HFF-Myc (cell line): Measurements from ENCODE around the gene G2E3.
"Not testable (repeated sequence)": the region's sequence is repeated elsewhere in the genome, so short reads cannot be mapped to it uniquely, and the experiment has no call there.

Experiments used
- DNase-seq: peaks from one replicate; pipeline ENCODE4 v3.0.0-alpha.2; 2011; ENCODE audit warnings: low read depth; ENCODE audit errors: extremely low read depth
- H3K4me3 ChIP-seq: replicated peaks from 2 replicates; pipeline ENCODE4 v1.5.1; 2011; ENCODE audit warnings: low read depth, mild to moderate bottlenecking, control low read depth, low read length
- TF ChIP-seq, protein P1 (sequence below): IDR thresholded peaks from 2 replicates; pipeline ENCODE4 v1.5.1; 2012; ENCODE audit warnings: mild to moderate bottlenecking, low read depth, low read length, control low read depth; ENCODE audit errors: missing control alignments

G2E3 gene

GRCh38 chr14:30630248-30630647 is 71.3 kb downstream of the G2E3 start:
- no peak for DNase-seq
- TF ChIP-seq, protein P1, sequence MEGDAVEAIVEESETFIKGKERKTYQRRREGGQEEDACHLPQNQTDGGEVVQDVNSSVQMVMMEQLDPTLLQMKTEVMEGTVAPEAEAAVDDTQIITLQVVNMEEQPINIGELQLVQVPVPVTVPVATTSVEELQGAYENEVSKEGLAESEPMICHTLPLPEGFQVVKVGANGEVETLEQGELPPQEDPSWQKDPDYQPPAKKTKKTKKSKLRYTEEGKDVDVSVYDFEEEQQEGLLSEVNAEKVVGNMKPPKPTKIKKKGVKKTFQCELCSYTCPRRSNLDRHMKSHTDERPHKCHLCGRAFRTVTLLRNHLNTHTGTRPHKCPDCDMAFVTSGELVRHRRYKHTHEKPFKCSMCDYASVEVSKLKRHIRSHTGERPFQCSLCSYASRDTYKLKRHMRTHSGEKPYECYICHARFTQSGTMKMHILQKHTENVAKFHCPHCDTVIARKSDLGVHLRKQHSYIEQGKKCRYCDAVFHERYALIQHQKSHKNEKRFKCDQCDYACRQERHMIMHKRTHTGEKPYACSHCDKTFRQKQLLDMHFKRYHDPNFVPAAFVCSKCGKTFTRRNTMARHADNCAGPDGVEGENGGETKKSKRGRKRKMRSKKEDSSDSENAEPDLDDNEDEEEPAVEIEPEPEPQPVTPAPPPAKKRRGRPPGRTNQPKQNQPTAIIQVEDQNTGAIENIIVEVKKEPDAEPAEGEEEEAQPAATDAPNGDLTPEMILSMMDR: no peak
- H3K4me3 ChIP-seq: no peak overlapping the region

DNA sequence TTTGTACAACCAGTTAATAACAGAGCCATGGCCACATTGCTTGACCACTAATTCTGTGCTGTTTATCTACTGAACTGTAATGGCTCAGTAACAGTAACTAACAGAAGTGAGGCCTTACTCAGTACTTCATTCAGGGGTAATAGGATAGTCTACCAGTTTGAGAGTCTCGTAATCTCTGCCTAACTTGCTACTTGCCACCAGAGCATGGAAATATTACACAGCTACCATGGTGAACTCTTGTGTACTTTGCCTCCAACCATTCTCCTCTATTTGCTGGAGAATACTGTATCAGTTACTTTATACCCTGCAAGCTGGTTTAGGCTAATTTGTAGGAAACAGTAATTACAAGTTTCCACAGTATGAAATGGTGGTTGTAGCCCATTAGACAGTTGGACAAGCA is 73.8 kb downstream of the G2E3 start:
- H3K4me3 ChIP-seq: no peak overlapping the region
- TF ChIP-seq, protein P1: no peak
- no peak for DNase-seq

DNA sequence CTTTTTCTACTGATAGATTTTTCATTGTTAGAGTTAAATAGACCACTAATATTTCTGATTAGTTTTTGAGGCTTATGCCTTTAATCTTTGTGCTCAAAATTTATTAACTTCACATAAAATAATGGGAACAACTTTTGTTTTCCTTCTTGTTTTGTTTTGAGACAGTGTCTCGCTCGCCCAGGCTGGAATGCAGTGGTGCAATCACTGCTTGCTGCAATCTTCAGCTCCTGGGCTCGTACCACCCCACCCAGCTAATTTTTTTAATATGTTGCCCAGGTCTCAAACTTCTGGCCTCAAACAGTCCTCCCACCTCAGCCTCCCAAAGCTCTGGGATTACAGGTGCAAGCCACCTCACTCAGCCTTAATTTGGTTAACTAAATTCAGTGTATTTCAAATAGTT is 80.0 kb downstream of the G2E3 start:
- TF ChIP-seq, protein P1: no peak
- DNase-seq: no peak
- H3K4me3 ChIP-seq: no peak overlapping the region

GRCh38 chr14:30641207-30641606 is 82.2 kb downstream of the G2E3 start:
- H3K4me3 ChIP-seq: no peak overlapping the region
- DNase-seq: no peak
- TF ChIP-seq, protein P1: no peak

DNA sequence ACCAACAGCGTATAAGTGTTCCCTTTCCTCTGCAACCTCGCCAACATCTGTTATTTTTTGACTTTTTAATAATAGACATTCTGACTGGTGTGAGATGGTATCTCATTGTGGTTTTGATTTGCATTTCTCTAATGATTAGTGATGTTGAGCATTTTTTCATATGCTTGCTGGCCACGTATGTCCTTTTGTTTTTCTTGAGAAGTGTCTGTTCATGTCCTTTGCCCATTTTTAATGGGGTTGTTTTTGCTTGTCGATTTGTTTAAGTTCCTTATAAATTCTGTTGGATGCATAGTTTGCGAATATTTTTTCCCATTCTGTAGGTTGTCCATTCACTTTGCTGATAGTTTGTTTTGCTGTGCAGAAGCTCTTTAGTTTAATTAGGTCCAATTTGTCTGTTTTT is 85.5 kb downstream of the G2E3 start:
- DNase-seq, H3K4me3 ChIP-seq: not testable (repeated sequence)

DNA sequence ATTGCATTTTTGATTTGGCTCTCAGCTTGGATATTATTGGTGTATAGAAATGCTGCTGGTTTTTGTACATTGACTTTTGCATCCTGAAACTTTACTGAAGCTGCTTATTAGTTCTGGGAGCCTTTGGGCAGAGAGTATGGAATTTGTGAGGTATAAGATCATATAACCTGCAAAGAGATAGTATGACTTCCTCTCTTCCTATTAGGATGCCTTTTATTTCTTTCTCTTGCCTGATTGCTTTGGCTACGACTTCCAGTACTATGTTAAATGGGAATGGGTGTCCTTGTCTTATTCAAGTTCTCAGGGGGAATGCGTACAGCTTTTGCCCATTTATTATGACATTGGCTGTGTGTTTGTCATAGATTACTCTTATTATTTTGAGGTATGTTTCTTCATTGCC is 86.6 kb downstream of the G2E3 start:
- no peak overlapping the region for H3K4me3 ChIP-seq
- TF ChIP-seq, protein P1: no peak
- DNase-seq: no peak

DNA sequence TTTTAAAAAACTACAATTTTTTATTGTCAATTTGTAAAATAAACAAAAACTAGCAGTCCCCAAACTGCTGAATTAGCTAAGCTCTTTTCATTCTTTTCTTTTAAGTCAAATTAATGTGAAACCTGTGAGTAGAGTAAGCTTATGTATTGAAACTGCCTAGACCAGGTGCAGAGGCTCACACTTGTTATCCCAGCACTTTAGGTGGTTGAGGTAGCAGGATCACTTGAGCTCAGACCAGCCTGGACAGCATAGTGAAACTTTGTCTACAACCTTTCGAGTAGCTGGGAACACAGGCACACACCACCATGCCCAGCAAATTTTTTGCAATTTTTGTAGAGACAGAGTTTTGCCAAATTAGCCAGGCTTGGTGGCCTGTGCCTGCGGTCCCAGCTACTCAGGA is 89.5 kb downstream of the G2E3 start:
- TF ChIP-seq, protein P1: no peak
- H3K4me3 ChIP-seq: no peak overlapping the region
- no peak for DNase-seq
